ENCODE results near the gene KRT37.

- no peak for TF ChIP-seq POLR2A (IDR thresholded peaks at IDR 0.05)
- no peak for TF ChIP-seq CTCF (IDR thresholded peaks at IDR 0.05)
Observed at GRCh38 chr17:41411072-41411840, 13.1 kb downstream of the KRT37 start.
